22Rv1 (cell line): ENCODE results near the gene KIF2C.
A peak's percentile ranks its signal among the peaks of the same experiment; 100 is the strongest.

Experiments used
- H3K27ac ChIP-seq: fragments of 450-650 bp; 2 replicates; pipeline ENCODE4 v1.5.1; 2017
- CTCF ChIP-seq: fragments of 450-650 bp; IDR thresholded peaks from 2 replicates; pipeline ENCODE4 v1.5.1; 2017; ENCODE audit warnings: mild to moderate bottlenecking
- ZFX ChIP-seq: fragments of 450-650 bp; IDR thresholded peaks from 2 replicates; pipeline ENCODE4 v1.6.1; 2017; ENCODE audit warnings: antibody characterized with exemption, borderline replicate concordance

KIF2C gene

GRCh38 chr1:44806025-44806703 lies 66.5 kb downstream of the KIF2C start:
- peak overlapping the region; percentile 94 for H3K27ac ChIP-seq

GRCh38 chr1:44806704-44807363 lies 67.2 kb downstream of the KIF2C start, which contains the start of gene DYNLT4:
TSS of gene DYNLT4 (minus strand) at chr1:44807351. CDS start at chr1:44806668, 683 bp downstream.
- TF ChIP-seq ZFX (no peak), CTCF (no peak)
- peak within 1 kb of the TSS; percentile 94 for H3K27ac ChIP-seq

More at GRCh38 chr1:44806025-44806703, 66.5 kb downstream of the KIF2C start:
- TF ChIP-seq CTCF (no peak; the same call in 1 of the 2 replicates), ZFX (no peak)

- peak overlapping the region; percentile 94 for H3K27ac ChIP-seq
Observed at GRCh38 chr1:44807364-44808062, 67.9 kb downstream of the KIF2C start.

GRCh38 chr1:44808063-44808937 lies 68.7 kb downstream of the KIF2C start, which contains the start of gene BTBD19:
TSS of gene BTBD19 (plus strand) at chr1:44808523. CDS start at chr1:44808821, 298 bp downstream.
- no peak for TF ChIP-seq CTCF
- no peak for TF ChIP-seq ZFX
- peak within 1 kb of the TSS; percentile 94 for H3K27ac ChIP-seq

More at GRCh38 chr1:44807364-44808062, 67.9 kb downstream of the KIF2C start:
- no peak for TF ChIP-seq CTCF
- TF ChIP-seq ZFX = no peak

- TF ChIP-seq ZFX (no peak), CTCF (no peak)
- peak overlapping the region; percentile 94 for H3K27ac ChIP-seq
Observed at GRCh38 chr1:44808938-44809917, 69.6 kb downstream of the KIF2C start.
